HepG2 (cell line): ENCODE measurements around the gene OLFM2. TPM values are rescaled to one million over a fixed set of nuclear protein-coding genes. Genes with fewer than 3 reads are reported as not detected.
"Not testable (repeated sequence)": the region's sequence is repeated elsewhere in the genome, so short reads cannot be mapped to it uniquely, and the experiment has no call there.

ENCODE experiments used
- ATAC-seq: fragments of 200-7000 bp; cut with Tn5 transposase; 3 replicates; pipeline ENCODE4 v1.9.1; 2020; ENCODE audit warnings: mild to moderate bottlenecking, moderate library complexity
- BruUV-seq: library from RNA; stranded (reverse); fragments of 400-500 nt; replicated peaks from 2 replicates; lab custom pipeline; 2021; lab: Mats Ljungman, UMichigan
- CTCF ChIA-PET: fragments of 300-600 bp; formaldehyde crosslinking; extraction: SDS; loops from one replicate; lab custom pipeline; 2021; ENCODE audit warnings: low total read pairs, inconsistent platforms, low intra/inter-chr PET ratio; lab: Yijun Ruan, JAX
- POLR2A ChIA-PET: fragments of 350-600 bp; sonication (Branson Sonifier 250); formaldehyde crosslinking; loops from one replicate; lab custom pipeline; 2020; ENCODE audit warnings: antibody characterized with exemption, inconsistent platforms; lab: Yijun Ruan, JAX
- DNase-seq: peaks from one replicate; pipeline ENCODE4 v3.0.0-alpha.2; 2015; ENCODE audit warnings: low spot score
- FAIRE-seq: peaks from 3 replicates; lab custom pipeline; 2011; peaks lifted over from hg19 to GRCh38; lab: Jason Lieb, UNC
- H2AFZ ChIP-seq: one replicate; pipeline ENCODE4 v1.6.1; 2011; ENCODE audit warnings: low read length, inconsistent platforms
- H3K27ac ChIP-seq: fragments of 300-600 bp; 3 replicates; pipeline ENCODE4 v1.8.0; 2011; ENCODE audit warnings: mixed run types, mild to moderate bottlenecking, mixed read lengths, low read length, inconsistent platforms; ENCODE audit not compliant: insufficient read depth; ENCODE audit errors: extremely low read length
- H3K27me3 ChIP-seq, 2 experiments: fragments of 200-600 bp in 1 of 2; 2 replicates in 1 of 2; 3 replicates in 1 of 2; pipeline versions ENCODE4 v1.6.0 to v1.8.0; 2011; ENCODE audit warnings: low read length in 2 of 2, mild to moderate bottlenecking in 2 of 2, moderate library complexity in 2 of 2, inconsistent platforms in 1 of 2; ENCODE audit not compliant: insufficient read depth in 2 of 2, control insufficient read depth in 1 of 2
- H3K36me3 ChIP-seq, 2 experiments: fragments of 200-600 bp in 1 of 2; replicated peaks in 1 of 2; 2 replicates in 1 of 2; 3 replicates in 1 of 2; pipeline versions ENCODE4 v1.5.1 to v1.8.0; 2011; ENCODE audit warnings: low read length in 2 of 2, inconsistent platforms in 1 of 2; ENCODE audit not compliant: insufficient read depth in 2 of 2, control insufficient read depth in 1 of 2
- H3K4me1 ChIP-seq: 2 replicates; pipeline ENCODE4 v1.5.1; 2012; ENCODE audit warnings: low read length, inconsistent platforms; ENCODE audit not compliant: insufficient read depth
- H3K4me2 ChIP-seq: 2 replicates; pipeline ENCODE4 v1.6.0; 2011; ENCODE audit warnings: low read depth, low read length, inconsistent platforms
- H3K4me3 ChIP-seq, 3 experiments: fragments of 200-600 bp in 1 of 3; sonication (generic), shearing (Covaris generic) in 1 of 3; replicated peaks in 1 of 3; 2 replicates each; pipeline ENCODE4 v1.5.1; 2011 to 2016; ENCODE audit warnings: low read length in 3 of 3, inconsistent platforms in 2 of 3, low read depth in 2 of 3, mild to moderate bottlenecking in 2 of 3, control low read depth in 1 of 3, mixed read lengths in 1 of 3; ENCODE audit not compliant: insufficient read depth in 1 of 3
- H3K79me2 ChIP-seq: one replicate; pipeline ENCODE4 v1.6.1; 2011; ENCODE audit warnings: low read length, inconsistent platforms; ENCODE audit not compliant: insufficient read depth
- H3K9ac ChIP-seq: 2 replicates; pipeline ENCODE4 v1.6.0; 2011; ENCODE audit warnings: mild to moderate bottlenecking, low read depth, low read length, inconsistent platforms; ENCODE audit not compliant: insufficient read depth
- H3K9me3 ChIP-seq: 2 replicates; pipeline ENCODE4 v1.5.1; 2012; ENCODE audit warnings: mild to moderate bottlenecking, low read length
- H4K20me1 ChIP-seq: 2 replicates; pipeline ENCODE4 v1.6.0; 2011; ENCODE audit warnings: inconsistent platforms, mild to moderate bottlenecking, low read length, moderate library complexity; ENCODE audit not compliant: insufficient read depth
- FOSL1 ChIP-seq: sonication (generic); formaldehyde crosslinking; IDR thresholded peaks from 2 replicates; pipeline ENCODE4 v1.9.0; 2021; ENCODE audit warnings: missing genetic modification reagents, borderline replicate concordance
- HES4 ChIP-seq: sonication (generic); formaldehyde crosslinking; IDR thresholded peaks from 2 replicates; pipeline ENCODE4 v1.9.0; 2021; ENCODE audit warnings: mild to moderate bottlenecking, missing genetic modification reagents, borderline replicate concordance
- JUN ChIP-seq: sonication (generic); formaldehyde crosslinking; IDR thresholded peaks from 2 replicates; pipeline ENCODE4 v1.4.0; 2020; ENCODE audit warnings: mild to moderate bottlenecking, missing genetic modification reagents
- SP5 ChIP-seq: IDR thresholded peaks from 2 replicates; pipeline ENCODE4 v1.6.1; 2016; ENCODE audit warnings: low read depth, borderline replicate concordance
- WIZ ChIP-seq: sonication (generic); formaldehyde crosslinking; IDR thresholded peaks from 2 replicates; pipeline ENCODE4 v1.5.1; 2020; ENCODE audit warnings: mild to moderate bottlenecking, missing genetic modification reagents
- ZFYVE20 ChIP-seq: sonication (generic); formaldehyde crosslinking; IDR thresholded peaks from 2 replicates; pipeline ENCODE4 v1.8.0; 2023; ENCODE audit warnings: low read depth, mild to moderate bottlenecking, moderate library complexity, missing genetic modification reagents, borderline replicate concordance
- ZNF124 ChIP-seq: sonication (generic); formaldehyde crosslinking; IDR thresholded peaks from 2 replicates; pipeline ENCODE4 v1.4.0; 2020; ENCODE audit warnings: missing genetic modification reagents
- ZNF264 ChIP-seq: sonication (generic); formaldehyde crosslinking; IDR thresholded peaks from 2 replicates; pipeline ENCODE4 v1.4.0; 2020; ENCODE audit warnings: missing genetic modification reagents
- WGBS: methylation state at CpG from one replicate; pipeline ENCODE4 v1.1.6; 2017; ENCODE audit warnings: low lambda C conversion rate; 5-methylcytosine and 5-hydroxymethylcytosine counted together
- in situ Hi-C: cut with HindIII; loops from 2 replicates; pipeline ENCODE4 v1.10.0; 2017; ENCODE audit warnings: low pct_unique_long_range_greater_than_20kb; ENCODE audit not compliant: extremely low pct_ligation_motif_present
- intact Hi-C: fragments of 100-400 bp; cut with micrococcal nuclease; formaldehyde crosslinking; loops from one replicate; pipeline ENCODE4 v1.10.0; 2022; ENCODE audit not compliant: unreplicated experiment
- polyA plus RNA-seq, 8 experiments: library from polyadenylated mRNA; depleted of rRNA in 3 of 8; stranded (reverse) in 7 of 8; unstranded in 1 of 8; fragments of >200 nt; fragmentation: Illumina TruSeq in 4 of 8; extraction: Trizol in 4 of 8; gene quantifications; 2 replicates each; pipeline versions ENCODE4 v1.2.1 to v1.2.3, GENCODE V29; 2011 to 2016; ENCODE audit warnings: low read depth in 4 of 8, missing spikeins in 1 of 8, mixed read lengths in 1 of 8; ENCODE audit not compliant: insufficient read depth in 1 of 8
- total RNA-seq, 5 experiments: library from RNA; depleted of rRNA; stranded (reverse); fragments of >200 nt; fragmentation: Illumina TruSeq; extraction: Trizol; gene quantifications; 2 replicates each; pipeline ENCODE4 v1.2.3, GENCODE V29; 2016; ENCODE audit warnings: low read depth in 1 of 5
- TF ChIP-seq, protein P1 (sequence below): sonication (generic); formaldehyde crosslinking; IDR thresholded peaks from 2 replicates; pipeline ENCODE4 v1.4.0; 2020; ENCODE audit warnings: missing genetic modification reagents
- TF ChIP-seq, protein P2 (sequence below): sonication (generic); formaldehyde crosslinking; IDR thresholded peaks from 2 replicates; pipeline ENCODE4 v1.8.1; 2023; ENCODE audit warnings: mild to moderate bottlenecking, missing genetic modification reagents, borderline replicate concordance
- TF ChIP-seq, protein P3 (sequence below): IDR thresholded peaks from 2 replicates; pipeline ENCODE4 v1.6.1; 2012; ENCODE audit warnings: inconsistent platforms
- TF ChIP-seq, protein P4 (sequence below): sonication (generic); formaldehyde crosslinking; IDR thresholded peaks from 2 replicates; pipeline ENCODE4 v1.8.0; 2022; ENCODE audit warnings: low read depth, missing genetic modification reagents

OLFM2 gene
- total and polyA plus RNA-seq, 2 of the 13 experiments (the other 11 are each of a cell fraction or from before 2014, with no cell fraction given) = 0.20 to 0.51 TPM

DNA sequence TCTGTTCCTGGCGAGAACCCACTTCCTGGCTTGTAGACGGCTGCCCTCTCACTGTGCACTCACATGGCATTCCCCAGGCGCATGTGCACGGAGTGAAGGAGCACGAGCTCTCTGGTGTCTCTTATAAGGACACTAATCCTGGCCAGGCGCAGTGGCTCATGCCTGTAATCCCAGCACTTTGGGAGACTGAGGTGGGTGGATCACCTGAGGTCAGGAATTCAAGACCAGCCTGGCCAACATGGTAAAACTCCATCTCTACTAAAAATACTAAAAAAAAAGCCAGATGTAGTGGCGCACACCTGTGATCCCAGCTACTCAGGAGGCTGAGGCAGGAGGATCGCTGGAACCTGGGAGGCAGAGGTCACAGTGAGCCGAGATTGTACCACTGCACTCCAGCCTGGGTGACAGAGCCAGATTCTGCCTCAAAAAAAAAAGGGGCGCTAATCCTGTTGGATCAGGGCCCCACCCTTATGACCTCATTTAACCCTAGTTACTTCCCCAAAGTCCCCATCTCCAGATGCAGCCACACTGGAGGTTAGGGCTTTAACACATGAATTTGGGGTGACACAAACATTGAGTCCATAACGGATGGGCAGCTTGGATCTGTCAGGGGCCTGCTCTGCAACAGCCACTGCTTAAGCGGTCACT lies 92.6 kb downstream of the OLFM2 start:
- POLR2A ChIA-PET = not testable (repeated sequence)
- peak; percentile 99 for TF ChIP-seq ZNF264 (CRISPR knock-in tag)
- TF ChIP-seq, all 625 proteins: peak for 1; not testable (repeated sequence) for 624
- DNase-seq, CTCF ChIA-PET, BruUV-seq, H3K4me1 ChIP-seq, H3K79me2 ChIP-seq, ATAC-seq, H3K9me3 ChIP-seq, H3K27ac ChIP-seq, H3K9ac ChIP-seq, in situ Hi-C loops, H4K20me1 ChIP-seq, H3K27me3 ChIP-seq, intact Hi-C loops, H3K4me2 ChIP-seq, H2AFZ ChIP-seq, H3K4me3 ChIP-seq, FAIRE-seq: not testable (repeated sequence)
- WGBS = 99% methylated on average over 10 of the region's 12 CpGs
- peaks cover 21 to 60% of the 10 kb centered on the region in 2 experiments; a peak in 4 of 5 replicates for H3K36me3 ChIP-seq

DNA sequence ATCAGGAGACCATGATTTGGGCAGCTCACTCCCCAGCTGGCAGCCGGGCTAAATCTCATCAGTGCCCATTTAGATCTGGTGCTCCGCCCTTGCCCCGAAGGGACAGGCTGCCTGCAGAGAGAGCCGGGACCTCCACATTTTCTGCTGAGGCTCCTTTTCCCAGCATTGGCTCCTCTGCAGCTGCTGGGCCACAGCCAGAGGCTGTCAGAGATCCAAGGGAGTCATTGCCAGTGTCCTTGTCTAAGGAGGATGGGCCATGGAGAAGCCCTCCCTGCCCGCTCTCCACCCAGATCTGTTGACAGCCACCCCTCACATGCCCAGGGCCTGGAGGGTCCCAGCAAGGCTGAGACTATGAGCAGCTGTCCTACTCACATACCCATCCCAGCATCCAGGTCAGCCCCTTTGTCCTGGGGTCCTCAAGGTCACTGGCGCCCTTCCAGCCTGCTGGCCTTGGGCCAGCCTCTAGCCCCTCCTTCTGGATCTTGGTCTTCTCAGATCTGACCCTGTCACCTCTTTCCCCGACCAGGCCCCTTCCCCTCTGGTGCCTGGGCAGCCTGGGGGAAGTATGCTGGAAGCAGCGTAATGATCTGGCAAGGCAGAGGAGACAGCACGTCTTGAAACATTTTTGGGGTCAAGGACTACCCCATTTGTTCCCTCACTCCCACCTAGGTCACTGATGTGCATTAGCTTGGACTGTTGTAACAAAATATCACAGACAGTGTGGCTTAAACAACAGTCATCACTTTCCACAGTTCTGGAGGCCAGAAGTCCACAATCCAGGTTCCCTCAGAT lies 93.3 kb downstream of the OLFM2 start:
- DNase-seq = no peak
- BruUV-seq = no TSS peak
- Histone ChIP-seq H3K36me3 (peaks cover 20 to 59% of the 10 kb centered on the region in 2 experiments; a peak in 4 of 5 replicates), H3K4me2 (no peak overlapping the region), H3K4me3 (no peak overlapping the region), H3K4me1 (no peaks in the 10 kb centered on the region), H2AFZ (no peak overlapping the region), H3K79me2 (no peaks in the 10 kb centered on the region), H3K27ac (no peak overlapping the region), H4K20me1 (no peaks in the 10 kb centered on the region), H3K9ac (no peak overlapping the region), H3K27me3 (no peaks in the 10 kb centered on the region), H3K9me3 (no peaks in the 10 kb centered on the region)
- ATAC-seq = no peak
- FAIRE-seq = no peak
- WGBS = 94% methylated on average over 6 of the region's 9 CpGs
- in situ Hi-C loops = no loop called here
- intact Hi-C loops = no loop called here
- CTCF ChIA-PET = no interaction called here
- POLR2A ChIA-PET = no interaction called here
- no peak for TF ChIP-seq WIZ (CRISPR knock-in tag)
- TF ChIP-seq, protein P1, sequence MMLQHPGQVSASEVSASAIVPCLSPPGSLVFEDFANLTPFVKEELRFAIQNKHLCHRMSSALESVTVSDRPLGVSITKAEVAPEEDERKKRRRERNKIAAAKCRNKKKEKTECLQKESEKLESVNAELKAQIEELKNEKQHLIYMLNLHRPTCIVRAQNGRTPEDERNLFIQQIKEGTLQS (CRISPR knock-in tag) = no peak
- TF ChIP-seq HES4 (CRISPR knock-in tag) = no peak
- TF ChIP-seq FOSL1 = no peak
- TF ChIP-seq JUN (CRISPR knock-in tag) = no peak
- TF ChIP-seq, protein P2, sequence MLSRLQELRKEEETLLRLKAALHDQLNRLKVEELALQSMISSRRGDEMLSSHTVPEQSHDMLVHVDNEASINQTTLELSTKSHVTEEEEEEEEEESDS (CRISPR knock-in tag) = no peak
- no peak for TF ChIP-seq ZNF124 (CRISPR knock-in tag)
- TF ChIP-seq, protein P3, sequence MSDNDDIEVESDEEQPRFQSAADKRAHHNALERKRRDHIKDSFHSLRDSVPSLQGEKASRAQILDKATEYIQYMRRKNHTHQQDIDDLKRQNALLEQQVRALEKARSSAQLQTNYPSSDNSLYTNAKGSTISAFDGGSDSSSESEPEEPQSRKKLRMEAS = no peak
- TF ChIP-seq, protein P4, sequence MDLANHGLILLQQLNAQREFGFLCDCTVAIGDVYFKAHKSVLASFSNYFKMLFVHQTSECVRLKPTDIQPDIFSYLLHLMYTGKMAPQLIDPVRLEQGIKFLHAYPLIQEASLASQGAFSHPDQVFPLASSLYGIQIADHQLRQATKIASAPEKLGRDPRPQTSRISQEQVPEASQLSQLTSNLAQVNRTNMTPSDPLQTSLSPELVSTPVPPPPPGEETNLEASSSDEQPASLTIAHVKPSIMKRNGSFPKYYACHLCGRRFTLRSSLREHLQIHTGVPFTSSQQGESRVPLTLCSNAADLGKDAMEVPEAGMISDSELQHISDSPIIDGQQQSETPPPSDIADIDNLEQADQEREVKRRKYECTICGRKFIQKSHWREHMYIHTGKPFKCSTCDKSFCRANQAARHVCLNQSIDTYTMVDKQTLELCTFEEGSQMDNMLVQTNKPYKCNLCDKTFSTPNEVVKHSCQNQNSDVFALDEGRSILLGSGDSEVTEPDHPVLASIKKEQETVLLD = no peak
- TF ChIP-seq ZFYVE20 (CRISPR knock-in tag) = no peak
- TF ChIP-seq SP5 (CRISPR knock-in tag) = no peak
